NCI-H2227 (cell line): ENCODE data around the gene TUBA1B.
"Not testable (repeated sequence)": the region's sequence is repeated elsewhere in the genome, so short reads cannot be mapped to it uniquely, and the experiment has no call there.

Experiments
- DNase-seq: peaks from one replicate; lab custom pipeline; 2025; ENCODE audit not compliant: unreplicated experiment; lab: John Stamatoyannopoulos, UW

The TUBA1B gene

GRCh38 chr12:49127971-49128370 lies 3.2 kb downstream of the TUBA1B start:
- DNase-seq: not testable (repeated sequence)

GRCh38 chr12:49126852-49127763 lies 4.1 kb downstream of the TUBA1B start:
- DNase-seq: no peak

- DNase-seq: peak; percentile 38
Measured at GRCh38 chr12:49121047-49121696, 10.0 kb downstream of the TUBA1B start.

- DNase-seq: no peak
Measured at GRCh38 chr12:49111206-49111605, 20.0 kb downstream of the TUBA1B start.

GRCh38 chr12:49110464-49111155 lies 20.6 kb downstream of the TUBA1B start, which contains the start of gene LMBR1L:
Gene LMBR1L, minus strand, starts transcription at chr12:49110847. Its CDS starts 292 bp downstream, at chr12:49110555.
- DNase-seq: peak; percentile 96

GRCh38 chr12:49109641-49110463 lies 21.3 kb downstream of the TUBA1B start:
- DNase-seq: no peak

- DNase-seq: no peak
Measured at GRCh38 chr12:49108958-49109404, 22.2 kb downstream of the TUBA1B start.

GRCh38 chr12:49105504-49106084 lies 25.6 kb downstream of the TUBA1B start:
- no peak for DNase-seq

GRCh38 chr12:49104822-49105221 lies 26.4 kb downstream of the TUBA1B start:
- DNase-seq: no peak

GRCh38 chr12:49100380-49100779 lies 30.8 kb downstream of the TUBA1B start:
- DNase-seq: no peak

GRCh38 chr12:49098703-49099102 lies 32.5 kb downstream of the TUBA1B start:
- no peak for DNase-seq

GRCh38 chr12:49098035-49098451 lies 33.2 kb downstream of the TUBA1B start:
- peak; percentile 40 for DNase-seq

- no peak for DNase-seq
Measured at GRCh38 chr12:49097381-49097780, 33.8 kb downstream of the TUBA1B start.

- DNase-seq: no peak
Measured at GRCh38 chr12:49094975-49095365, 36.2 kb downstream of the TUBA1B start.

- peak; percentile 41 for DNase-seq
Measured at GRCh38 chr12:49094160-49094974, 36.8 kb downstream of the TUBA1B start, which contains the start of gene DHH. Gene DHH, minus strand, starts transcription at chr12:49094801. Its CDS starts 289 bp downstream, at chr12:49094512.

GRCh38 chr12:49093792-49094159 lies 37.4 kb downstream of the TUBA1B start:
- peak; percentile 8 for DNase-seq

GRCh38 chr12:49092816-49093406 lies 38.3 kb downstream of the TUBA1B start:
- DNase-seq: no peak

GRCh38 chr12:49092086-49092815 lies 38.9 kb downstream of the TUBA1B start:
- peak; percentile 55 for DNase-seq

GRCh38 chr12:49091836-49092085 lies 39.4 kb downstream of the TUBA1B start:
- DNase-seq: no peak
